MM.1S (cell line): ENCODE results near the gene MNX1.
A peak's percentile ranks its signal among the peaks of the same experiment; 100 is the strongest.

Experiments used
- DNase-seq: peaks from one replicate; pipeline ENCODE4 v3.0.0-alpha.2; 2015
- H2AFZ ChIP-seq: fragments of 300-600 bp; sonication (generic); 2 replicates; pipeline ENCODE4 v1.6.0; 2016; ENCODE audit warnings: antibody characterized with exemption, low read length
- H3F3A ChIP-seq: fragments of 300-600 bp; sonication (generic); 2 replicates; pipeline ENCODE4 v1.6.1; 2016; ENCODE audit warnings: mild to moderate bottlenecking, antibody characterized with exemption, low read length, moderate library complexity, mixed read lengths; ENCODE audit not compliant: insufficient read depth
- H3K27ac ChIP-seq: fragments of 300-600 bp; sonication (generic); 2 replicates; pipeline ENCODE4 v1.5.1; 2016; ENCODE audit warnings: mild to moderate bottlenecking, low read length
- H3K27me3 ChIP-seq: fragments of 300-600 bp; sonication (generic); replicated peaks from 2 replicates; pipeline ENCODE4 v1.6.0; 2016; ENCODE audit warnings: low read length; ENCODE audit not compliant: insufficient read depth
- H3K36me3 ChIP-seq: fragments of 300-600 bp; sonication (generic); replicated peaks from 2 replicates; pipeline ENCODE4 v1.6.1; 2016; ENCODE audit warnings: mild to moderate bottlenecking, low read length, mixed read lengths; ENCODE audit not compliant: insufficient read depth
- H3K4me1 ChIP-seq: fragments of 300-600 bp; sonication (generic); 2 replicates; pipeline ENCODE4 v1.6.1; 2016; ENCODE audit warnings: low read length, mixed read lengths
- H3K4me2 ChIP-seq: fragments of 300-600 bp; sonication (generic); 2 replicates; pipeline ENCODE4 v1.6.0; 2016; ENCODE audit warnings: low read depth, low read length
- H3K4me3 ChIP-seq: fragments of 300-600 bp; sonication (generic); 2 replicates; pipeline ENCODE4 v1.5.1; 2016; ENCODE audit warnings: low read length, mixed read lengths
- H3K79me2 ChIP-seq: fragments of 300-600 bp; sonication (generic); 2 replicates; pipeline ENCODE4 v1.6.1; 2016; ENCODE audit warnings: mixed run types, low read length, mixed read lengths
- H3K9ac ChIP-seq: fragments of 300-600 bp; sonication (generic); 2 replicates; pipeline ENCODE4 v1.6.1; 2016; ENCODE audit warnings: low read length, mixed read lengths
- H3K9me2 ChIP-seq: fragments of 300-600 bp; sonication (generic); replicated peaks from 2 replicates; pipeline ENCODE4 v1.6.1; 2016; ENCODE audit warnings: mild to moderate bottlenecking, low read length, mixed read lengths; ENCODE audit not compliant: insufficient read depth
- H3K9me3 ChIP-seq: fragments of 300-600 bp; sonication (generic); replicated peaks from 2 replicates; pipeline ENCODE4 v1.6.1; 2016; ENCODE audit warnings: mild to moderate bottlenecking, low read length, mixed read lengths; ENCODE audit not compliant: insufficient read depth
- H4K20me1 ChIP-seq: fragments of 300-600 bp; sonication (generic); 2 replicates; pipeline ENCODE4 v1.6.1; 2016; ENCODE audit warnings: mild to moderate bottlenecking, low read length, moderate library complexity, mixed read lengths; ENCODE audit not compliant: insufficient read depth
- EZH2 ChIP-seq: fragments of 300-600 bp; sonication (generic); optimal IDR thresholded peaks from 2 replicates; pipeline ENCODE3; 2017; ENCODE audit warnings: low read depth, mild to moderate bottlenecking, antibody characterized with exemption, low read length, mixed read lengths
- EZH2phosphoT487 ChIP-seq: fragments of 300-600 bp; sonication (generic); IDR thresholded peaks from 2 replicates; pipeline ENCODE4 v1.6.1; 2018; ENCODE audit warnings: antibody characterized with exemption, low read length
- TF ChIP-seq, protein P1 (sequence below): fragments of 300-600 bp; sonication (generic); IDR thresholded peaks from 2 replicates; pipeline ENCODE4 v1.5.1; 2016; ENCODE audit warnings: antibody characterized with exemption, low read length, mixed read lengths

The MNX1 gene

DNA sequence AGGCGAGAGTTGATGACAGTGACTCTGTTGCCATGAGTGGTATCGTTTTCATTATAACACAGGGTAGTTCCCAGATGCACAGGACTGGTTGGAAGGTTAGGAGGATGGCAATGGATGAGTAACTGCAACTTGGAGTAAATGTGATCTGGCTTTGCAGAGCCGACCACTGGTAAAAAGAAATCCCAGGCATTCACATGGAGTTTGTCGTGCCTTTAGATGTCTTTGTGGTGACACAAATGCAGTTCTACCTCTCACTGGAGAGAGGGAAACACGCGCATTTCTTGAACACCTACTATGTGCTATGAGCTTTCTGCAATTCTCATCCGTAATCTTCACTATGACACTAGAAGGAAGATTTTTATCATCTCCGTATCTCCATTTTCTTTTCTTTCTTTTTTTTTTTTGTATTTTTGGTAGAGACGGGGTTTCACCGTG, 1.7 kb upstream of the MNX1 start:
- no peak overlapping the region for H3K9ac ChIP-seq

DNA sequence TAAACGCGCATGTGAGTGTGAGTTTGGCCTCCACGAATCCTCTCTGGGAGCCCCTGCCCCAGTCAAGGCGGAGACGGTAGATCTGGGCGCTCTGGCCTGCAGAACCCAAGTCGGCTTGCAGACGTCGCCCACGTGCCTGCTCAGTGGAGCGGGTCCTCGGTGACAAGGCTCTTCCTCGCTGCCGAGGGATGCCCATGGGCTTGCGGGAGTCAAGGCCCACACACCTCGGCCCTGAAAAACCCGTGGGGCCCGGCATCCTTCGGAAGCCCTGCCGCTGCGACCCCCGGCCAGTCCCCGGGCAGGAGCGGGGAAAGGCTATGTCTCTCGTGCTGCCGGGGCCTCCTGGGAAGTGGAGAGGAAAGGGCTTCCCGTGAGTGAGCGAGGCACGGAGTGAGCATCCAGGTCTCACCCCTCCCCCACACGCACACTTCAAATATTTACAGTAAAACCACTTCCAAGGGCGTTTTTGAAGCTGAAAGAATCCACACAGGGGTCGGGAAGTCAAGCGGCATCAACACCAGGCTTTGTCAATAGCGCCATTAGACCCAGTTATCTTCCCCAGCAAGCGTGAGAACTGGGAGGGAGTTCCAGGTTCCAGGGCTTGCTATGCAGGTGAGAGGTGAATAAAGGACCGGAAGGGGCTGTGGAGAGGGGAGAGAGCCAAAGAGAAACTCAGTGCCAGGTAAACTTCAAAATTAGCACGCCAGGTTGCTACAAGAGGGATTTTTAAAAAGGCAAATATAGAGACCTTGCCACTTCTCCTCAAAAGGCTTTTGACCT, 1.1 kb upstream of the MNX1 start:
- H3K36me3 ChIP-seq = no peaks in the 10 kb centered on the region
- H3K4me1 ChIP-seq = peaks cover 54% of the 10 kb centered on the region
- H3K9ac ChIP-seq = peak overlapping the region; percentile 88
- DNase-seq = peak; percentile 45
- peak overlapping the region; percentile 83 for H3K4me3 ChIP-seq
- no peaks in the 10 kb centered on the region for H4K20me1 ChIP-seq
- H3K27ac ChIP-seq = peak overlapping the region; percentile 24; the same call in 1 of the 2 replicates
- H3K79me2 ChIP-seq = peaks cover 20% of the 10 kb centered on the region
- H3F3A ChIP-seq = peaks cover 19% of the 10 kb centered on the region
- H2AFZ ChIP-seq = peak overlapping the region; percentile 96
- no peaks in the 10 kb centered on the region for H3K27me3 ChIP-seq
- H3K9me2 ChIP-seq = no peaks in the 10 kb centered on the region
- H3K9me3 ChIP-seq = no peaks in the 10 kb centered on the region
- H3K4me2 ChIP-seq = peak overlapping the region; percentile 99
- no peak for TF ChIP-seq EZH2
- TF ChIP-seq EZH2phosphoT487 = no peak
- TF ChIP-seq, protein P1, sequence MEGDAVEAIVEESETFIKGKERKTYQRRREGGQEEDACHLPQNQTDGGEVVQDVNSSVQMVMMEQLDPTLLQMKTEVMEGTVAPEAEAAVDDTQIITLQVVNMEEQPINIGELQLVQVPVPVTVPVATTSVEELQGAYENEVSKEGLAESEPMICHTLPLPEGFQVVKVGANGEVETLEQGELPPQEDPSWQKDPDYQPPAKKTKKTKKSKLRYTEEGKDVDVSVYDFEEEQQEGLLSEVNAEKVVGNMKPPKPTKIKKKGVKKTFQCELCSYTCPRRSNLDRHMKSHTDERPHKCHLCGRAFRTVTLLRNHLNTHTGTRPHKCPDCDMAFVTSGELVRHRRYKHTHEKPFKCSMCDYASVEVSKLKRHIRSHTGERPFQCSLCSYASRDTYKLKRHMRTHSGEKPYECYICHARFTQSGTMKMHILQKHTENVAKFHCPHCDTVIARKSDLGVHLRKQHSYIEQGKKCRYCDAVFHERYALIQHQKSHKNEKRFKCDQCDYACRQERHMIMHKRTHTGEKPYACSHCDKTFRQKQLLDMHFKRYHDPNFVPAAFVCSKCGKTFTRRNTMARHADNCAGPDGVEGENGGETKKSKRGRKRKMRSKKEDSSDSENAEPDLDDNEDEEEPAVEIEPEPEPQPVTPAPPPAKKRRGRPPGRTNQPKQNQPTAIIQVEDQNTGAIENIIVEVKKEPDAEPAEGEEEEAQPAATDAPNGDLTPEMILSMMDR = no peak

More for the DNA sequence above, 1.7 kb upstream of the MNX1 start:
- H3K4me1 ChIP-seq = peaks cover 60% of the 10 kb centered on the region
- H3K27me3 ChIP-seq = no peaks in the 10 kb centered on the region
- no peaks in the 10 kb centered on the region for H3K9me3 ChIP-seq
- no peak for TF ChIP-seq EZH2phosphoT487
- TF ChIP-seq, protein P1 = no peak
- TF ChIP-seq EZH2 = no peak
- peak overlapping the region; percentile 19; the same call in 1 of the 2 replicates for H3K27ac ChIP-seq
- peak overlapping the region; percentile 99; the same call in 1 of the 2 replicates for H3K4me2 ChIP-seq
- H3K4me3 ChIP-seq = no peak overlapping the region
- no peak overlapping the region for H2AFZ ChIP-seq
- H4K20me1 ChIP-seq = no peaks in the 10 kb centered on the region
- DNase-seq = peak; percentile 25
- H3K36me3 ChIP-seq = no peaks in the 10 kb centered on the region
- H3K9me2 ChIP-seq = no peaks in the 10 kb centered on the region
- H3F3A ChIP-seq = peaks cover 24% of the 10 kb centered on the region
- peaks cover 20% of the 10 kb centered on the region for H3K79me2 ChIP-seq

DNA sequence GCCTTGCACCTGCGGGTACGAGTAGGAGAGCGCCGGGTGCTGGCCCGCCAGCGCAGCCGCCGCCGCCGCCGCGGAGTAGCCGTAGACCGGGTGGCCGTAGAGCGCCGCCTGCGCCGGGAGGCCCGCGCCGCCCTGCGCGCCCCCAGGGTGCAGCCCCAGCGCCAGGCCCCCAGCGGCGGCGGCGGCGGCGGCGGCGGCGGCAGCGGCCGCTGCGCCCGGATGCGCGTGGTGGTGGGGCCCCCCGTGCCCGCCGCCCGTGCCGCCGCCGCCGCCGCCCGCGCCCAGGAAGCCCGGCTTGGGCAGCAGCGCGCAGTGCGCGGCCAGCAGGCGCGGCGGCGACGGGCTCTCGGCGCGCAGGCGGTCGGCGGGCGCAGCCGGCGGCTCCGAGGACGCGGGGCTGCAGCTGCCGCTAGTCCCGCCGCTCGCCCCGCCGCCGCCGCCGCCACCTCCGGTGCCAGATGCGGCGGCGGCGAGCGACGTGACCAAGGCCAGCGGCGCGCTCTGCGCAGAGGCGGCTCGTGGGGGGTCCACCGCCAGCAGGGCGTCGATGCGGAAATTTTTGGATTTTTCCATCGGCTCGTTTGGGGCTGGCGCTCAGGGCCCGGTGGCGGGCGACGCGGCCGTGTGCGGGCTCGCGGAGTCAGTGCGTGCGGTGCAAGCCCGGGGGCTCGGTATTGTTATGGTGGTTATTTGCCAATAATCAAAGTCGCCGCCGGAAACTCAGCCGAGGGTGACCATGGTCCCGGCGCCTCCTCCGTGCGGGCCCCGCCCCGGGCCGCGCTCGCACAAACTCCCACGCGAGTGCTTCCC, 480 bp downstream of the MNX1 start:
- H3K27ac ChIP-seq = no peak overlapping the region
- TF ChIP-seq EZH2phosphoT487 (no peak), EZH2 (no peak)
- TF ChIP-seq, protein P1 = no peak
- H3K9me2 ChIP-seq = no peaks in the 10 kb centered on the region
- peaks cover 20% of the 10 kb centered on the region for H3K79me2 ChIP-seq
- H3K4me2 ChIP-seq = peak overlapping the region; percentile 96
- peak; percentile 36 for DNase-seq
- no peaks in the 10 kb centered on the region for H3K27me3 ChIP-seq
- peaks cover 14% of the 10 kb centered on the region; the same call in 1 of the 2 replicates for H3F3A ChIP-seq
- peak overlapping the region; percentile 83 for H3K4me3 ChIP-seq
- H2AFZ ChIP-seq = peak overlapping the region; percentile 91
- peak overlapping the region; percentile 66 for H3K9ac ChIP-seq
- H3K4me1 ChIP-seq = peaks cover 41% of the 10 kb centered on the region
- H3K9me3 ChIP-seq = no peaks in the 10 kb centered on the region
- no peaks in the 10 kb centered on the region for H4K20me1 ChIP-seq
- no peaks in the 10 kb centered on the region for H3K36me3 ChIP-seq
